H1 (cell line): Measurements from ENCODE around the gene TTYH2. TPM values are rescaled to one million over a fixed set of nuclear protein-coding genes. Genes with fewer than 3 reads are reported as not detected.

ENCODE experiments used
- CTCF ChIA-PET: fragments of 300-600 bp; sonication (Branson Sonifier 250); formaldehyde crosslinking; loops from one replicate; lab custom pipeline; 2021; ENCODE audit not compliant: partially characterized antibody; lab: Charles Lee
- POLR2A ChIA-PET: fragments of 300-600 bp; sonication (Branson Sonifier 250); formaldehyde crosslinking; loops from one replicate; lab custom pipeline; 2021; ENCODE audit warnings: inconsistent platforms; ENCODE audit not compliant: partially characterized antibody; lab: Charles Lee
- DNase-seq, 2 experiments: peaks; one replicate each; pipeline versions ENCODE4 v3.0.0 to v3.0.0-alpha.2; 2010 to 2022; ENCODE audit warnings: low spot score in 2 of 2, low read depth in 1 of 2, mixed read lengths in 1 of 2
- FAIRE-seq: peaks from 2 replicates; lab custom pipeline; 2011; peaks lifted over from hg19 to GRCh38; lab: Jason Lieb, UNC
- H2AFZ ChIP-seq: 2 replicates; pipeline ENCODE4 v1.8.1; 2012; ENCODE audit warnings: low read length, inconsistent platforms
- H2AK5ac ChIP-seq: 2 replicates; pipeline ENCODE4 v1.6.1; 2013; ENCODE audit warnings: low read depth, low read length
- H2BK120ac ChIP-seq: replicated peaks from 2 replicates; pipeline ENCODE3; 2013; ENCODE audit warnings: low read depth, low read length, inconsistent platforms
- H2BK12ac ChIP-seq: 2 replicates; pipeline ENCODE4 v1.6.1; 2013; ENCODE audit warnings: low read depth, low read length
- H2BK15ac ChIP-seq: 2 replicates; pipeline ENCODE4 v1.6.1; 2013; ENCODE audit warnings: low read length
- H2BK20ac ChIP-seq: 2 replicates; pipeline ENCODE4 v1.6.1; 2013; ENCODE audit warnings: low read length
- H2BK5ac ChIP-seq: 2 replicates; pipeline ENCODE4 v1.6.1; 2013; ENCODE audit warnings: low read depth, low read length
- H3K14ac ChIP-seq: 2 replicates; pipeline ENCODE4 v1.6.1; 2013; ENCODE audit warnings: inconsistent platforms; ENCODE audit not compliant: insufficient read length
- H3K18ac ChIP-seq: 2 replicates; pipeline ENCODE4 v1.6.1; 2013; ENCODE audit warnings: low read length; ENCODE audit errors: extremely low read depth
- H3K23ac ChIP-seq: 2 replicates; pipeline ENCODE4 v1.6.1; 2013; ENCODE audit warnings: inconsistent platforms; ENCODE audit not compliant: insufficient read length
- H3K23me2 ChIP-seq: 2 replicates; pipeline ENCODE4 v1.6.1; 2013; ENCODE audit warnings: low read depth, low read length
- H3K27ac ChIP-seq: 2 replicates; pipeline ENCODE4 v1.6.1; 2011; ENCODE audit warnings: low read depth, low read length, inconsistent platforms
- H3K27me3 ChIP-seq, 4 experiments: replicated peaks in 1 of 4; 1 replicate in 1 of 4; 2 replicates in 3 of 4; pipeline versions ENCODE4 v1.6.1 to v1.8.1; 2011 to 2013; ENCODE audit warnings: low read length in 3 of 4, mild to moderate bottlenecking in 3 of 4, inconsistent platforms in 2 of 4, mixed read lengths in 2 of 4, moderate library complexity in 1 of 4; ENCODE audit not compliant: control insufficient read depth in 3 of 4, insufficient read depth in 3 of 4; ENCODE audit errors: extremely low read depth in 1 of 4
- H3K36me3 ChIP-seq, 4 experiments: 2 replicates each; pipeline versions ENCODE4 v1.6.1 to v1.8.1; 2011 to 2013; ENCODE audit warnings: mild to moderate bottlenecking in 4 of 4, low read length in 3 of 4, moderate library complexity in 2 of 4, control low read depth in 1 of 4, inconsistent platforms in 1 of 4; ENCODE audit not compliant: insufficient read depth in 4 of 4, control insufficient read depth in 2 of 4
- H3K4ac ChIP-seq: replicated peaks from 2 replicates; pipeline ENCODE3; 2013; ENCODE audit warnings: low read length, low read depth, mixed read lengths, inconsistent platforms; ENCODE audit not compliant: insufficient read length
- H3K4me1 ChIP-seq, 4 experiments: replicated peaks in 1 of 4; 1 replicate in 1 of 4; 2 replicates in 3 of 4; pipeline versions ENCODE4 v1.6.1 to v1.8.1; 2011 to 2013; ENCODE audit warnings: low read length in 3 of 4, inconsistent platforms in 2 of 4, mixed read lengths in 1 of 4; ENCODE audit not compliant: insufficient read depth in 4 of 4, control insufficient read depth in 3 of 4
- H3K4me2 ChIP-seq, 2 experiments: 2 replicates each; pipeline versions ENCODE4 v1.6.1 to v1.8.1; 2011 to 2013; ENCODE audit warnings: low read depth in 2 of 2, low read length in 2 of 2, control low read depth in 1 of 2, inconsistent platforms in 1 of 2, mild to moderate bottlenecking in 1 of 2; ENCODE audit not compliant: insufficient read depth in 1 of 2
- H3K4me3 ChIP-seq, 4 experiments: fragments of 200-600, 300-600 bp in 1 of 4; sonication (generic), shearing (Covaris generic), sonication (Bioruptor Twin) in 1 of 4; 2 replicates each; pipeline versions ENCODE4 v1.5.1 to v1.8.1; 2011 to 2016; ENCODE audit warnings: low read length in 4 of 4, low read depth in 3 of 4, control low read depth in 2 of 4, inconsistent platforms in 2 of 4, mild to moderate bottlenecking in 2 of 4, mixed read lengths in 1 of 4, moderate library complexity in 1 of 4; ENCODE audit not compliant: insufficient read depth in 2 of 4; ENCODE audit errors: extremely low read depth in 1 of 4
- H3K56ac ChIP-seq: replicated peaks from 2 replicates; pipeline ENCODE3; 2013; ENCODE audit warnings: low read depth, mild to moderate bottlenecking, mixed read lengths, low read length, inconsistent platforms; ENCODE audit not compliant: insufficient read length
- H3K79me1 ChIP-seq: 2 replicates; pipeline ENCODE4 v1.6.1; 2013; ENCODE audit warnings: low read depth, low read length, control low read depth
- H3K79me2 ChIP-seq, 2 experiments: 2 replicates each; pipeline versions ENCODE4 v1.6.1 to v1.8.1; 2012 to 2013; ENCODE audit warnings: low read length in 2 of 2, mild to moderate bottlenecking in 2 of 2, inconsistent platforms in 1 of 2; ENCODE audit not compliant: insufficient read depth in 2 of 2, control insufficient read depth in 1 of 2
- H3K9ac ChIP-seq, 4 experiments: replicated peaks in 1 of 4; 1 replicate in 1 of 4; 2 replicates in 3 of 4; pipeline versions ENCODE4 v1.6.1 to v1.8.1; 2011 to 2013; ENCODE audit warnings: low read depth in 3 of 4, low read length in 3 of 4, control low read depth in 2 of 4, mild to moderate bottlenecking in 2 of 4, moderate library complexity in 2 of 4, inconsistent platforms in 1 of 4; ENCODE audit errors: extremely low read depth in 1 of 4
- H3K9me3 ChIP-seq, 2 experiments: 2 replicates each; pipeline versions ENCODE4 v1.6.1 to v1.8.1; 2012 to 2013; ENCODE audit warnings: mild to moderate bottlenecking in 2 of 2, moderate library complexity in 2 of 2, control low read depth in 1 of 2, inconsistent platforms in 1 of 2, low read depth in 1 of 2, low read length in 1 of 2, mixed read lengths in 1 of 2; ENCODE audit not compliant: insufficient read depth in 2 of 2
- H4K20me1 ChIP-seq, 2 experiments: replicated peaks in 1 of 2; 2 replicates each; pipeline versions ENCODE3 to v1.8.1; 2011 to 2013; ENCODE audit warnings: inconsistent platforms in 2 of 2, low read length in 2 of 2, mild to moderate bottlenecking in 1 of 2; ENCODE audit not compliant: insufficient read depth in 2 of 2, control insufficient read depth in 1 of 2
- H4K5ac ChIP-seq: 2 replicates; pipeline ENCODE4 v1.6.1; 2013; ENCODE audit warnings: low read length, low read depth, mixed read lengths, inconsistent platforms; ENCODE audit not compliant: insufficient read length
- H4K8ac ChIP-seq: 2 replicates; pipeline ENCODE4 v1.8.0; 2013; ENCODE audit warnings: mild to moderate bottlenecking, moderate library complexity, low read length, inconsistent platforms; ENCODE audit not compliant: insufficient read depth; ENCODE audit errors: extremely low read depth
- H4K91ac ChIP-seq: replicated peaks from 2 replicates; pipeline ENCODE3; 2013; ENCODE audit warnings: low read length, mixed read lengths, inconsistent platforms; ENCODE audit not compliant: insufficient read length
- JUND ChIP-seq: IDR thresholded peaks from 2 replicates; pipeline ENCODE4 v1.6.1; 2011; ENCODE audit warnings: mild to moderate bottlenecking, improper control_type of control experiment, low read length
- MAX ChIP-seq: IDR thresholded peaks from 2 replicates; pipeline ENCODE4 v1.6.1; 2012; ENCODE audit warnings: inconsistent platforms
- TBP ChIP-seq: IDR thresholded peaks from 2 replicates; pipeline ENCODE4 v1.6.1; 2011; ENCODE audit warnings: low read depth, low read length, improper control_type of control experiment
- WGBS, 2 experiments: shearing (Covaris generic) in 1 of 2; methylation state at CpG; one replicate each; pipeline versions ENCODE4 v1.1.6 to v1.1.7; 2013 to 2015; ENCODE audit warnings: low lambda C conversion rate in 2 of 2, mixed read lengths in 2 of 2, inconsistent platforms in 1 of 2, low coverage in 1 of 2, missing lambda C conversion rate in 1 of 2; ENCODE audit not compliant: insufficient replicate concordance in 2 of 2, insufficient coverage in 1 of 2, insufficient read length in 1 of 2; ENCODE audit errors: extremely low coverage in 1 of 2, missing lambda C conversion rate in 1 of 2; 5-methylcytosine and 5-hydroxymethylcytosine counted together
- polyA plus RNA-seq, 7 experiments: library from polyadenylated mRNA; depleted of rRNA in 3 of 7; stranded (reverse) in 5 of 7; unstranded in 2 of 7; fragments of >200 nt in 5 of 7; fragments of 200-250 nt in 2 of 7; gene quantifications; 1 replicate in 5 of 7; 2 replicates in 1 of 7; 4 replicates in 1 of 7; pipeline versions ENCODE4 v1.2.1 to v1.2.3, GENCODE V29; 2011 to 2013; ENCODE audit warnings: missing spikeins in 2 of 7, mixed read lengths in 2 of 7
- total RNA-seq: library from RNA; stranded (reverse); fragmentation: NEBNext Ultra II Directional; extraction: Animal tissue kit (Norgen Biotek cat#: 25700); gene quantifications from 2 replicates; pipeline ENCODE4 v1.2.1, GENCODE V29; 2021

The TTYH2 gene
- total and polyA plus RNA-seq, 2 of the 8 experiments (the other 6 are each of a cell fraction or from before 2014, with no cell fraction given) = 3.2 to 9.2 TPM

GRCh38 chr17:74274709-74275340 is 61.5 kb downstream of the TTYH2 start:
- Histone ChIP-seq H3K79me2 (no peaks in the 10 kb centered on the region), H3K14ac (no peak overlapping the region), H2BK12ac (no peak overlapping the region), H3K23me2 (peaks cover 3% of the 10 kb centered on the region; the same call in 1 of the 2 replicates), H3K18ac (no peak overlapping the region), H2BK20ac (no peak overlapping the region), H3K4ac (no peak overlapping the region), H3K79me1 (no peaks in the 10 kb centered on the region), H3K4me2 (peak overlapping the region; percentile 67 to 70; a peak in 3 of 4 replicates), H3K27me3 (peaks cover 0 to 17% (median 15%) of the 10 kb centered on the region in 4 experiments; a peak in 6 of 7 replicates), H4K91ac (no peak overlapping the region), H3K4me1 (peaks cover 0 to 5% (median 3%) of the 10 kb centered on the region in 4 experiments; a peak in 6 of 7 replicates), H2BK15ac (no peak overlapping the region), H2AFZ (no peak overlapping the region), H4K8ac (no peak overlapping the region), H4K20me1 (no peaks in the 10 kb centered on the region), H3K4me3 (peak overlapping the region in 1 of 4 experiments; percentile 50; a peak in 4 of 8 replicates), H2AK5ac (no peak overlapping the region), H2BK120ac (no peak overlapping the region), H3K9me3 (no peaks in the 10 kb centered on the region), H3K9ac (no peak overlapping the region), H2BK5ac (no peak overlapping the region), H3K23ac (no peak overlapping the region), H3K56ac (no peak overlapping the region), H4K5ac (no peak overlapping the region), H3K27ac (no peak overlapping the region), H3K36me3 (no peaks in the 10 kb centered on the region)
- WGBS, 2 experiments = 80% methylated on average over 14 of the region's 14 CpGs; no CpG with 5 or more reads in 1 of the 2 experiments
- POLR2A ChIA-PET = interaction anchor here (0.6 to 2.0 kb wide), 3 partner anchors 29 to 68 kb away, joined by 3 to 4 read pairs (median 3); no protein-coding TSS in a partner anchor
- FAIRE-seq (no peak), DNase-seq (no peak)
- CTCF ChIA-PET = interaction anchor here (0.6 to 3.3 kb wide), 12 partner anchors 9 to 782 kb away, joined by 3 to 18 read pairs (median 3); partner anchors contain the start of gene TTYH2
- no peak for TF ChIP-seq TBP
- no peak for TF ChIP-seq JUND
- TF ChIP-seq MAX = no peak
